K562 (cell line): ENCODE measurements around the gene FAM53B. TPM values are rescaled to one million over a fixed set of nuclear protein-coding genes. Genes with fewer than 3 reads are reported as not detected.

Source experiments
- DMBX1 ChIP-seq: fragments of 250-450 bp; sonication (Bioruptor Pico); IDR thresholded peaks from 2 replicates; pipeline ENCODE4 v1.8.0; 2022; ENCODE audit warnings: inconsistent platforms, mild to moderate bottlenecking, moderate library complexity, borderline replicate concordance
- GABPA ChIP-seq: fragments of 200-800 bp; sonication (Bioruptor generic); conservative IDR thresholded peaks from 2 replicates; pipeline ENCODE4 v1.6.1; 2016; ENCODE audit warnings: low read depth, missing genetic modification characterization, missing compliant biosample characterization
- ILF3 ChIP-seq: fragments of 450-650 bp; IDR thresholded peaks from 2 replicates; pipeline ENCODE4 v1.6.1; 2018; ENCODE audit warnings: antibody characterized with exemption, mild to moderate bottlenecking, moderate library complexity, borderline replicate concordance
- L3MBTL2 ChIP-seq: fragments of 450-650 bp; IDR thresholded peaks from 2 replicates; pipeline ENCODE4 v1.6.1; 2016; ENCODE audit warnings: mild to moderate bottlenecking, moderate library complexity
- MEIS2 ChIP-seq: fragments of 450-650 bp; IDR thresholded peaks from 2 replicates; pipeline ENCODE4 v1.6.1; 2014; ENCODE audit warnings: mild to moderate bottlenecking; ENCODE audit not compliant: partially characterized antibody
- MTA3 ChIP-seq: fragments of 450-650 bp; formaldehyde crosslinking; IDR thresholded peaks from 2 replicates; pipeline ENCODE4 v1.6.1; 2017; ENCODE audit warnings: mild to moderate bottlenecking, borderline replicate concordance
- PML ChIP-seq: IDR thresholded peaks from 2 replicates; pipeline ENCODE4 v1.6.1; 2012; ENCODE audit warnings: low read length, inconsistent platforms
- SMARCA4 ChIP-seq: fragments of 450-650 bp; IDR thresholded peaks from 2 replicates; pipeline ENCODE4 v1.6.1; 2016
- TEAD4 ChIP-seq, 2 experiments: sonication (generic) in 1 of 2; formaldehyde crosslinking in 1 of 2; IDR thresholded peaks; 2 replicates each; pipeline versions ENCODE4 v1.6.1 to v1.8.0; 2012 to 2022; ENCODE audit warnings: borderline replicate concordance in 1 of 2, inconsistent platforms in 1 of 2, low read length in 1 of 2, mild to moderate bottlenecking in 1 of 2, missing genetic modification reagents in 1 of 2
- TRIM24 ChIP-seq, 2 experiments: fragments of 450-650 bp; IDR thresholded peaks; 2 replicates each; pipeline ENCODE4 v1.6.1; 2016
- ZNF57 ChIP-seq: fragments of 450-650 bp; formaldehyde crosslinking; IDR thresholded peaks from 2 replicates; pipeline ENCODE4 v1.4.0; 2020; ENCODE audit warnings: mild to moderate bottlenecking, moderate library complexity
- ZNF764 ChIP-seq: fragments of 250-450 bp; sonication (Bioruptor Pico); IDR thresholded peaks from 2 replicates; pipeline ENCODE4 v1.4.0; 2020; ENCODE audit warnings: low read depth, mild to moderate bottlenecking, moderate library complexity
- polyA plus RNA-seq, 8 experiments: library from polyadenylated mRNA; depleted of rRNA in 4 of 8; stranded (reverse) in 5 of 8; unstranded in 3 of 8; fragments of >200 nt; fragmentation: Nextera tagmentation in 2 of 8; fragmentation: Illumina TruSeq in 1 of 8; extraction: Ambion mirVana in 2 of 8; extraction: Trizol in 1 of 8; gene quantifications; 2 replicates each; pipeline versions ENCODE4 v1.2.1 to v1.2.3, GENCODE V29; 2011 to 2014; ENCODE audit warnings: inconsistent platforms in 1 of 8, missing spikeins in 1 of 8
- total RNA-seq, 7 experiments: library from RNA; depleted of rRNA in 6 of 7; stranded (reverse); fragments of >200 nt in 6 of 7; fragmentation: Illumina TruSeq in 2 of 7; extraction: Trizol in 2 of 7; gene quantifications; 2 replicates each; pipeline versions ENCODE4 v1.2.1 to v1.2.3, GENCODE V29; 2011 to 2021; ENCODE audit warnings: low replicate concordance in 1 of 7
- TF ChIP-seq, protein P1 (sequence below), 2 experiments: fragments of 450-650 bp; conservative IDR thresholded peaks; 2 replicates each; pipeline ENCODE4 v1.6.1; 2017; ENCODE audit warnings: mild to moderate bottlenecking in 2 of 2, moderate library complexity in 2 of 2
- TF ChIP-seq, protein P2 (sequence below): sonication (generic); formaldehyde crosslinking; IDR thresholded peaks from 2 replicates; pipeline ENCODE4 v1.9.0; 2022; ENCODE audit warnings: mild to moderate bottlenecking, missing genetic modification reagents
- TF ChIP-seq, protein P3 (sequence below): fragments of 450-650 bp; IDR thresholded peaks from 2 replicates; pipeline ENCODE4 v1.6.1; 2017; ENCODE audit warnings: mild to moderate bottlenecking, moderate library complexity
- TF ChIP-seq, protein P4 (sequence below): fragments of 450-650 bp; IDR thresholded peaks from 2 replicates; pipeline ENCODE4 v1.6.1; 2016; ENCODE audit warnings: missing biosample characterization, missing genetic modification characterization
- TF ChIP-seq, protein P5 (sequence below): fragments of 250-450 bp; sonication (Bioruptor Pico); IDR thresholded peaks from 2 replicates; pipeline ENCODE4 v1.8.0; 2022; ENCODE audit warnings: inconsistent platforms, mild to moderate bottlenecking, moderate library complexity, borderline replicate concordance
- TF ChIP-seq, protein P6 (sequence below): fragments of 250-450 bp; sonication (Bioruptor Pico); IDR thresholded peaks from 2 replicates; pipeline ENCODE4 v1.9.0; 2021; ENCODE audit warnings: mild to moderate bottlenecking, inconsistent platforms

FAM53B gene
- total and polyA plus RNA-seq, 9 of the 15 experiments (the other 6 are each of a cell fraction or from before 2014, with no cell fraction given) = 0.03 to 16.5 (median 5.0) TPM

DNA sequence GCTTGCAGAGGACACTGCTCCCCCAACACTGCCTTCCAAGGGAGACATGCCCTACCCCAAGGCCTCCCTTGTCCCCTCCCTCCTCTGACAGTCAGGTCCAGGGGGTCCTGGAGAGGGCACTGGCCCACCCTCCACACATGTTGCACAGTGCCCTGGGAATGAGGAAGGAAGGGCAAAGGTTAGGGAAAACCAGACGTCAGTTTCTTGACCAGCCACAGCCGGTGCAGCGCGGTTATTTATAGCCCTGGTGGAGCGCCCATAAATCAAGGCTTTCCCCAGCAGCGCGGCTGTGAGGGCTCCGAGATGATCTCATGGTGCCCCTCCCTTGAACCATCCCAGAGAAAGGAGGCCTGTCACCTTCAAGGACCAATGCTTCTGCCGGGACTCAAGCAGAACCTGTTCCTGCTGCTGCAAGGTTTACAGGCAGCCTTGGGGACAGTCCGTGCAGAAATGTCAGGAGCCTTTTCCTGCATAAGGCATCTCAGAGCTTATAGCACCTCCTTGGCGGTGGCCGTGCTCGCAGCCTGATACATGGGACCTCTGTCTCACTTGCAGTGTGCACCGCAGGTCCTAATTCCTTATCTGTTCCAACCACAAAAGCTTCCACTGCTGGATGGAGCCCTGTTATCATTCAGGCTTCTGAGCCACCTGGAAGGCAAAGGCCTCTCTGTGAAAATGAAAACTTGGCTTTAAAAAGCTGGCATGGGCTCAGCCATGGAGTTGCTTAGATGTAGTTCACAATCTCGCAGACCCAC, 155.3 kb downstream of the FAM53B start (continued):
- TF ChIP-seq, protein P1, sequence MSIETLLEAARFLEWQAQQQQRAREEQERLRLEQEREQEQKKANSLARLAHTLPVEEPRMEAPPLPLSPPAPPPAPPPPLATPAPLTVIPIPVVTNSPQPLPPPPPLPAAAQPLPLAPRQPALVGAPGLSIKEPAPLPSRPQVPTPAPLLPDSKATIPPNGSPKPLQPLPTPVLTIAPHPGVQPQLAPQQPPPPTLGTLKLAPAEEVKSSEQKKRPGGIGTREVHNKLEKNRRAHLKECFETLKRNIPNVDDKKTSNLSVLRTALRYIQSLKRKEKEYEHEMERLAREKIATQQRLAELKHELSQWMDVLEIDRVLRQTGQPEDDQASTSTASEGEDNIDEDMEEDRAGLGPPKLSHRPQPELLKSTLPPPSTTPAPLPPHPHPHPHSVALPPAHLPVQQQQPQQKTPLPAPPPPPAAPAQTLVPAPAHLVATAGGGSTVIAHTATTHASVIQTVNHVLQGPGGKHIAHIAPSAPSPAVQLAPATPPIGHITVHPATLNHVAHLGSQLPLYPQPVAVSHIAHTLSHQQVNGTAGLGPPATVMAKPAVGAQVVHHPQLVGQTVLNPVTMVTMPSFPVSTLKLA (conservative IDR thresholded peaks at IDR 0.05) = peak in 1 of 2 experiments; percentile 51; a peak in 1 of 4 replicates
- TF ChIP-seq DMBX1 (CRISPR knock-in tag) = peak; percentile 58; the same call in 1 of the 2 replicates
- TF ChIP-seq, protein P2, sequence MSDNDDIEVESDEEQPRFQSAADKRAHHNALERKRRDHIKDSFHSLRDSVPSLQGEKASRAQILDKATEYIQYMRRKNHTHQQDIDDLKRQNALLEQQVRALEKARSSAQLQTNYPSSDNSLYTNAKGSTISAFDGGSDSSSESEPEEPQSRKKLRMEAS (CRISPR knock-in tag) = peak; percentile 59; the same call in 1 of the 2 replicates
- TF ChIP-seq SMARCA4 = peak; percentile 86
- TF ChIP-seq ZNF57 (CRISPR knock-in tag) = no peak
- TF ChIP-seq PML = peak; percentile 86
- TF ChIP-seq MTA3 = no peak; the same call in 1 of the 2 replicates
- TF ChIP-seq, protein P3, sequence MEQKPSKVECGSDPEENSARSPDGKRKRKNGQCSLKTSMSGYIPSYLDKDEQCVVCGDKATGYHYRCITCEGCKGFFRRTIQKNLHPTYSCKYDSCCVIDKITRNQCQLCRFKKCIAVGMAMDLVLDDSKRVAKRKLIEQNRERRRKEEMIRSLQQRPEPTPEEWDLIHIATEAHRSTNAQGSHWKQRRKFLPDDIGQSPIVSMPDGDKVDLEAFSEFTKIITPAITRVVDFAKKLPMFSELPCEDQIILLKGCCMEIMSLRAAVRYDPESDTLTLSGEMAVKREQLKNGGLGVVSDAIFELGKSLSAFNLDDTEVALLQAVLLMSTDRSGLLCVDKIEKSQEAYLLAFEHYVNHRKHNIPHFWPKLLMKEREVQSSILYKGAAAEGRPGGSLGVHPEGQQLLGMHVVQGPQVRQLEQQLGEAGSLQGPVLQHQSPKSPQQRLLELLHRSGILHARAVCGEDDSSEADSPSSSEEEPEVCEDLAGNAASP = no peak
- TF ChIP-seq ZNF764 = no peak
- peak; percentile 99 for TF ChIP-seq MEIS2
- TF ChIP-seq, protein P4, sequence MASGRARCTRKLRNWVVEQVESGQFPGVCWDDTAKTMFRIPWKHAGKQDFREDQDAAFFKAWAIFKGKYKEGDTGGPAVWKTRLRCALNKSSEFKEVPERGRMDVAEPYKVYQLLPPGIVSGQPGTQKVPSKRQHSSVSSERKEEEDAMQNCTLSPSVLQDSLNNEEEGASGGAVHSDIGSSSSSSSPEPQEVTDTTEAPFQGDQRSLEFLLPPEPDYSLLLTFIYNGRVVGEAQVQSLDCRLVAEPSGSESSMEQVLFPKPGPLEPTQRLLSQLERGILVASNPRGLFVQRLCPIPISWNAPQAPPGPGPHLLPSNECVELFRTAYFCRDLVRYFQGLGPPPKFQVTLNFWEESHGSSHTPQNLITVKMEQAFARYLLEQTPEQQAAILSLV = no peak
- TF ChIP-seq, protein P5, sequence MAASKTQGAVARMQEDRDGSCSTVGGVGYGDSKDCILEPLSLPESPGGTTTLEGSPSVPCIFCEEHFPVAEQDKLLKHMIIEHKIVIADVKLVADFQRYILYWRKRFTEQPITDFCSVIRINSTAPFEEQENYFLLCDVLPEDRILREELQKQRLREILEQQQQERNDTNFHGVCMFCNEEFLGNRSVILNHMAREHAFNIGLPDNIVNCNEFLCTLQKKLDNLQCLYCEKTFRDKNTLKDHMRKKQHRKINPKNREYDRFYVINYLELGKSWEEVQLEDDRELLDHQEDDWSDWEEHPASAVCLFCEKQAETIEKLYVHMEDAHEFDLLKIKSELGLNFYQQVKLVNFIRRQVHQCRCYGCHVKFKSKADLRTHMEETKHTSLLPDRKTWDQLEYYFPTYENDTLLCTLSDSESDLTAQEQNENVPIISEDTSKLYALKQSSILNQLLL (CRISPR knock-in tag) = no peak
- peak; percentile 21 to 35; a peak in 1 of 4 replicates for TF ChIP-seq TRIM24 (IDR thresholded peaks at IDR 0.05)
- TF ChIP-seq TEAD4 (IDR thresholded peaks at IDR 0.05; ENCODE audit: low read length) = peak; percentile 93
- no peak for TF ChIP-seq TEAD4 (CRISPR knock-in tag; IDR thresholded peaks at IDR 0.05; ENCODE audit: borderline replicate concordance)
- TF ChIP-seq GABPA = no peak
- TF ChIP-seq ILF3 = no peak
- TF ChIP-seq, protein P6, sequence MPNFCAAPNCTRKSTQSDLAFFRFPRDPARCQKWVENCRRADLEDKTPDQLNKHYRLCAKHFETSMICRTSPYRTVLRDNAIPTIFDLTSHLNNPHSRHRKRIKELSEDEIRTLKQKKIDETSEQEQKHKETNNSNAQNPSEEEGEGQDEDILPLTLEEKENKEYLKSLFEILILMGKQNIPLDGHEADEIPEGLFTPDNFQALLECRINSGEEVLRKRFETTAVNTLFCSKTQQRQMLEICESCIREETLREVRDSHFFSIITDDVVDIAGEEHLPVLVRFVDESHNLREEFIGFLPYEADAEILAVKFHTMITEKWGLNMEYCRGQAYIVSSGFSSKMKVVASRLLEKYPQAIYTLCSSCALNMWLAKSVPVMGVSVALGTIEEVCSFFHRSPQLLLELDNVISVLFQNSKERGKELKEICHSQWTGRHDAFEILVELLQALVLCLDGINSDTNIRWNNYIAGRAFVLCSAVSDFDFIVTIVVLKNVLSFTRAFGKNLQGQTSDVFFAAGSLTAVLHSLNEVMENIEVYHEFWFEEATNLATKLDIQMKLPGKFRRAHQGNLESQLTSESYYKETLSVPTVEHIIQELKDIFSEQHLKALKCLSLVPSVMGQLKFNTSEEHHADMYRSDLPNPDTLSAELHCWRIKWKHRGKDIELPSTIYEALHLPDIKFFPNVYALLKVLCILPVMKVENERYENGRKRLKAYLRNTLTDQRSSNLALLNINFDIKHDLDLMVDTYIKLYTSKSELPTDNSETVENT (CRISPR knock-in tag) = no peak
- peak; percentile 39; the same call in 1 of the 2 replicates for TF ChIP-seq L3MBTL2
